GM12875 (cell line): Measurements from ENCODE around the gene SOX12.

Experiments used
- H3K4me3 ChIP-seq: one replicate; pipeline ENCODE4 v1.5.1; 2011; ENCODE audit warnings: low read depth, low read length, control low read depth
- TF ChIP-seq, protein P1 (sequence below): IDR thresholded peaks from 2 replicates; pipeline ENCODE4 v1.5.1; 2011; ENCODE audit warnings: low read depth, mild to moderate bottlenecking, control low read depth, inconsistent platforms, low read length, moderate library complexity, borderline replicate concordance; ENCODE audit not compliant: insufficient read depth

SOX12 gene

DNA sequence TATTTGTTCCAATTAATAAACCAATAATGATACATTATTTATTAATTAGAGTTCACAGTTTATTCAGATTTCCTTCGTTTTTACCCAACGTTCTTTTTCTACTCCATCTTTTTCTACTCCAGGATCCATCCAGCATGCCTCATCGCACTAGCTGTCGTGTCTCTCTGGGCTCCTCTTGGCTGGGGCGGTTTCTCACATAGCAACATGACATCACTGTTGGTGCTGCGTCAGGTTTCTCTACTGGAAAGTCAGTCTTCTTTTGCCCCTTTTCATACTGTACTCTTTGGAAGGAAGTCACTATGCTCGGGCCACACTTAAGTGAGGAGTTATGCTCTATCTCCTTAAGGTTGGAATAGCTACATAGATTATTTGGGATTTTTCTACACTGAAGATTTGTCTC is 13.7 kb upstream of the SOX12 start:
- TF ChIP-seq, protein P1, sequence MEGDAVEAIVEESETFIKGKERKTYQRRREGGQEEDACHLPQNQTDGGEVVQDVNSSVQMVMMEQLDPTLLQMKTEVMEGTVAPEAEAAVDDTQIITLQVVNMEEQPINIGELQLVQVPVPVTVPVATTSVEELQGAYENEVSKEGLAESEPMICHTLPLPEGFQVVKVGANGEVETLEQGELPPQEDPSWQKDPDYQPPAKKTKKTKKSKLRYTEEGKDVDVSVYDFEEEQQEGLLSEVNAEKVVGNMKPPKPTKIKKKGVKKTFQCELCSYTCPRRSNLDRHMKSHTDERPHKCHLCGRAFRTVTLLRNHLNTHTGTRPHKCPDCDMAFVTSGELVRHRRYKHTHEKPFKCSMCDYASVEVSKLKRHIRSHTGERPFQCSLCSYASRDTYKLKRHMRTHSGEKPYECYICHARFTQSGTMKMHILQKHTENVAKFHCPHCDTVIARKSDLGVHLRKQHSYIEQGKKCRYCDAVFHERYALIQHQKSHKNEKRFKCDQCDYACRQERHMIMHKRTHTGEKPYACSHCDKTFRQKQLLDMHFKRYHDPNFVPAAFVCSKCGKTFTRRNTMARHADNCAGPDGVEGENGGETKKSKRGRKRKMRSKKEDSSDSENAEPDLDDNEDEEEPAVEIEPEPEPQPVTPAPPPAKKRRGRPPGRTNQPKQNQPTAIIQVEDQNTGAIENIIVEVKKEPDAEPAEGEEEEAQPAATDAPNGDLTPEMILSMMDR: no peak

GRCh38 chr20:312067-312466 is 13.3 kb upstream of the SOX12 start:
- no peak overlapping the region for H3K4me3 ChIP-seq
- TF ChIP-seq, protein P1: no peak

More for the DNA sequence above, 13.7 kb upstream of the SOX12 start:
- H3K4me3 ChIP-seq: no peak overlapping the region

GRCh38 chr20:312866-313265 is 12.5 kb upstream of the SOX12 start:
- TF ChIP-seq, protein P1: no peak
- no peak overlapping the region for H3K4me3 ChIP-seq

- TF ChIP-seq, protein P1: no peak
Measured at GRCh38 chr20:313402-313801, 11.9 kb upstream of the SOX12 start.

DNA sequence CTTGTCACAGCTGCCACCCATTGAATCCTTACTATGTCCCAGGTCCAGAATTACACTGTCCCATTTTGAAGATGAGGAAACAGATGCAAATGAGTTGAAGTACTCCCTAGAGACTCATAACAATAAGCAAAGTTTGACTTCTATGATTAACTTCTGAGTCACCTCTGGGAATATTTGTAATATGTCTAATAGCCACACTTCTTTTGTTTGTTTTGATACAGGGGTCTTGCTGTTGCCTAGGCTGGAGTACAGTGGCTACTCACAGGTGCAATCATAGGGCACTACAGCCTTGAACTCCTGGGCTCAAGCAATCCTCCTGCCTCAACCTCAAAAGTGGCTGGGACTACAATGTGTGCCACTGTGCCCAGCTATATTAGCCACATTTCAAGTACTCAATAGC is 11.4 kb upstream of the SOX12 start:
- H3K4me3 ChIP-seq: no peak overlapping the region
- TF ChIP-seq, protein P1: no peak

More at GRCh38 chr20:313402-313801, 11.9 kb upstream of the SOX12 start:
- no peak overlapping the region for H3K4me3 ChIP-seq

GRCh38 chr20:316316-317068 is 8.9 kb upstream of the SOX12 start:
- TF ChIP-seq, protein P1: no peak

More at GRCh38 chr20:316316-317068, 8.9 kb upstream of the SOX12 start:
- H3K4me3 ChIP-seq: no peak overlapping the region
